CD4-positive, alpha-beta T cell (primary cell): ENCODE data around the gene COL4A6. TPM values are rescaled to one million over a fixed set of nuclear protein-coding genes. Genes with fewer than 3 reads are reported as not detected.

ENCODE experiments used
- ATAC-seq: fragments of 200-7000 bp; cut with Tn5 transposase; one replicate; pipeline ENCODE4 v1.10.0; 2022; ENCODE audit warnings: mild to moderate bottlenecking; ENCODE audit not compliant: poor library complexity
- CTCF ChIA-PET: fragments of 350-600 bp; sonication (Branson Sonifier 250); formaldehyde crosslinking; loops from one replicate; lab custom pipeline; 2021; ENCODE audit warnings: antibody characterized with exemption, inconsistent platforms; lab: Charles Lee
- POLR2A ChIA-PET: fragments of 350-600 bp; sonication (Branson Sonifier 250); formaldehyde crosslinking; loops from one replicate; lab custom pipeline; 2021; ENCODE audit warnings: antibody characterized with exemption, inconsistent platforms; lab: Charles Lee
- DNase-seq, 14 experiments: peaks; one replicate each; pipeline ENCODE4 v3.0.0-alpha.2; 2013 to 2020; ENCODE audit warnings: mixed read lengths in 2 of 14
- H3K27ac ChIP-seq, 2 donors: one replicate each; pipeline versions ENCODE4 v1.5.1 to v1.7.0; 2013; ENCODE audit warnings: low read length in 2 of 2, low read depth in 1 of 2, mild to moderate bottlenecking in 1 of 2
- H3K27me3 ChIP-seq, 2 experiments: 1 replicate in 1 of 2; 2 replicates in 1 of 2; pipeline versions ENCODE4 v1.6.1 to v1.7.0; 2013; ENCODE audit warnings: low read length in 2 of 2, control low read depth in 1 of 2, mild to moderate bottlenecking in 1 of 2, moderate library complexity in 1 of 2; ENCODE audit not compliant: insufficient read depth in 2 of 2, control insufficient read depth in 1 of 2
- H3K36me3 ChIP-seq: one replicate; pipeline ENCODE4 v1.6.1; 2013; ENCODE audit warnings: low read length, control low read depth; ENCODE audit not compliant: insufficient read depth
- H3K4me1 ChIP-seq: one replicate; pipeline ENCODE4 v1.6.1; 2013; ENCODE audit warnings: low read length, control low read depth; ENCODE audit not compliant: insufficient read depth
- H3K4me3 ChIP-seq: one replicate; pipeline ENCODE4 v1.5.1; 2013; ENCODE audit warnings: mild to moderate bottlenecking, low read length, moderate library complexity
- H3K9me3 ChIP-seq, 2 experiments: 1 replicate in 1 of 2; 2 replicates in 1 of 2; pipeline versions ENCODE4 v1.6.1 to v1.7.0; 2013; ENCODE audit warnings: low read length in 2 of 2, mild to moderate bottlenecking in 2 of 2, control low read depth in 1 of 2, moderate library complexity in 1 of 2; ENCODE audit not compliant: control insufficient read depth in 1 of 2, insufficient read depth in 1 of 2
- H3K27ac Mint-ChIP-seq: one replicate; pipeline ENCODE4 v1.8.0; 2020; ENCODE audit warnings: mixed read lengths
- H3K27me3 Mint-ChIP-seq: one replicate; pipeline ENCODE4 v1.8.0; 2021; ENCODE audit warnings: mixed read lengths
- H3K36me3 Mint-ChIP-seq: one replicate; pipeline ENCODE4 v1.8.0; 2021; ENCODE audit warnings: low read depth, mixed read lengths
- H3K4me1 Mint-ChIP-seq: one replicate; pipeline ENCODE4 v1.8.0; 2021; ENCODE audit warnings: low read depth, mixed read lengths
- H3K4me3 Mint-ChIP-seq: one replicate; pipeline ENCODE4 v1.8.0; 2020; ENCODE audit warnings: mild to moderate bottlenecking, mixed read lengths
- H3K9me3 Mint-ChIP-seq: one replicate; pipeline ENCODE4 v1.8.0; 2020; ENCODE audit warnings: mixed read lengths
- CTCF ChIP-seq: fragments of 200-600 bp; IDR thresholded peaks from one replicate; pipeline ENCODE4 v1.8.0; 2022; ENCODE audit warnings: antibody characterized with exemption, mild to moderate bottlenecking
- intact Hi-C, 2 experiments: fragments of 100-400 bp; cut with DNase I in 1 of 2; cut with micrococcal nuclease in 1 of 2; formaldehyde crosslinking; loops; one replicate each; pipeline versions ENCODE4 v1.15.1 to v1.9.0; 2023 to 2025; cut with DNase I, micrococcal nuclease
- total RNA-seq, 174 experiments: library from RNA in 2 of 174; stranded (reverse) in 2 of 174; gene quantifications; one replicate each; pipeline ENCODE4 v1.2.3 and lab custom pipeline; 2021 to 2026

Gene COL4A6
- total RNA-seq, 2 experiments from 2014 or later, result not detected

- Mint-ChIP-seq H3K4me1 (no peaks in the 10 kb centered on the region), H3K27ac (no peak overlapping the region), H3K27me3 (peaks cover 5% of the 10 kb centered on the region), H3K9me3 (no peaks in the 10 kb centered on the region), H3K4me3 (no peak overlapping the region), H3K36me3 (no peaks in the 10 kb centered on the region)
- CTCF ChIA-PET, result interaction anchor here (1.1 kb wide), 1 partner anchor 43 kb away, joined by 3 read pairs; no protein-coding TSS in a partner anchor
- Histone ChIP-seq H3K4me3 (no peak overlapping the region), H3K36me3 (no peaks in the 10 kb centered on the region), H3K9me3 (no peaks in the 10 kb centered on the region), H3K4me1 (no peaks in the 10 kb centered on the region), H3K27me3 (peaks cover 0 to 6% of the 10 kb centered on the region in 2 experiments), H3K27ac (no peak overlapping the region)
- no peak for DNase-seq
- TF ChIP-seq CTCF, result no peak
- intact Hi-C loops, result no loop called here
- ATAC-seq, result no peak
- POLR2A ChIA-PET, result no interaction called here
Observed at GRCh38 chrX:108267557-108267956, 170.7 kb downstream of the COL4A6 start.

- CTCF ChIA-PET, result no interaction called here
- Histone ChIP-seq H3K27me3 (peaks cover 0 to 13% of the 10 kb centered on the region in 2 experiments), H3K27ac (no peak overlapping the region), H3K9me3 (no peaks in the 10 kb centered on the region), H3K4me1 (no peaks in the 10 kb centered on the region), H3K36me3 (no peaks in the 10 kb centered on the region), H3K4me3 (no peak overlapping the region)
- no peak for ATAC-seq
- no peaks in the 10 kb centered on the region for H3K36me3 Mint-ChIP-seq
- intact Hi-C loops, result no loop called here
- no peak for TF ChIP-seq CTCF
- no peaks in the 10 kb centered on the region for H3K27me3 Mint-ChIP-seq
- DNase-seq, result no peak
- POLR2A ChIA-PET, result no interaction called here
- no peak overlapping the region for H3K4me3 Mint-ChIP-seq
- H3K9me3 Mint-ChIP-seq, result no peaks in the 10 kb centered on the region
- H3K4me1 Mint-ChIP-seq, result no peaks in the 10 kb centered on the region
- H3K27ac Mint-ChIP-seq, result no peak overlapping the region
Observed at GRCh38 chrX:108264376-108264775, 173.8 kb downstream of the COL4A6 start.

GRCh38 chrX:108261549-108262203, 176.5 kb downstream of the COL4A6 start:
- Mint-ChIP-seq H3K4me3 (no peak overlapping the region), H3K36me3 (no peaks in the 10 kb centered on the region), H3K9me3 (no peaks in the 10 kb centered on the region), H3K4me1 (no peaks in the 10 kb centered on the region), H3K27ac (no peak overlapping the region), H3K27me3 (peaks cover 4% of the 10 kb centered on the region)
- Histone ChIP-seq H3K36me3 (no peaks in the 10 kb centered on the region), H3K4me3 (no peak overlapping the region), H3K9me3 (no peaks in the 10 kb centered on the region), H3K27me3 (peaks cover 0 to 13% of the 10 kb centered on the region in 2 experiments), H3K4me1 (no peaks in the 10 kb centered on the region), H3K27ac (no peak overlapping the region)
- intact Hi-C loops, result no loop called here
- no peak for DNase-seq
- CTCF ChIA-PET, result no interaction called here
- TF ChIP-seq CTCF, result no peak
- ATAC-seq, result no peak
- POLR2A ChIA-PET, result interaction anchor here (0.6 kb wide), 1 partner anchor 607 kb away, joined by 3 read pairs; no protein-coding TSS in a partner anchor
